HEK293 (cell line): ENCODE measurements around the gene AFG1L.

Experiments
- CTCF ChIP-seq: fragments of 450-650 bp; formaldehyde crosslinking; IDR thresholded peaks from 2 replicates; pipeline ENCODE4 v1.5.1; 2016; ENCODE audit warnings: missing biosample characterization, missing genetic modification characterization
- PRDM4 ChIP-seq: fragments of 450-650 bp; formaldehyde crosslinking; IDR thresholded peaks from 2 replicates; pipeline ENCODE4 v1.5.1; 2017; ENCODE audit warnings: missing biosample characterization, missing genetic modification characterization
- YY1 ChIP-seq: fragments of 450-650 bp; formaldehyde crosslinking; IDR thresholded peaks from 2 replicates; pipeline ENCODE4 v1.5.1; 2018; ENCODE audit warnings: missing biosample characterization, missing genetic modification characterization
- ZNF114 ChIP-seq: fragments of 450-650 bp; formaldehyde crosslinking; IDR thresholded peaks from 2 replicates; pipeline ENCODE4 v1.5.0; 2017; ENCODE audit warnings: missing biosample characterization, missing genetic modification characterization
- ZNF223 ChIP-seq: fragments of 450-650 bp; formaldehyde crosslinking; IDR thresholded peaks from 2 replicates; pipeline ENCODE4 v1.5.1; 2016; ENCODE audit warnings: missing biosample characterization, missing genetic modification characterization
- ZNF274 ChIP-seq, 2 experiments: fragments of 200-500 bp in 1 of 2; fragments of 450-650 bp in 1 of 2; sonication (Bioruptor generic) in 1 of 2; formaldehyde crosslinking in 1 of 2; IDR thresholded peaks; 2 replicates each; pipeline versions ENCODE4 v1.5.1 to v1.6.1; 2014 to 2016; ENCODE audit warnings: borderline replicate concordance in 1 of 2, inconsistent platforms in 1 of 2, low read length in 1 of 2, missing biosample characterization in 1 of 2, missing genetic modification characterization in 1 of 2
- ZNF837 ChIP-seq: fragments of 450-650 bp; formaldehyde crosslinking; IDR thresholded peaks from 2 replicates; pipeline ENCODE4 v1.5.1; 2016; ENCODE audit warnings: missing biosample characterization, missing genetic modification characterization
- ZXDB ChIP-seq: fragments of 450-650 bp; formaldehyde crosslinking; IDR thresholded peaks from 2 replicates; pipeline ENCODE4 v1.5.1; 2016; ENCODE audit warnings: missing biosample characterization, missing genetic modification characterization

DNA sequence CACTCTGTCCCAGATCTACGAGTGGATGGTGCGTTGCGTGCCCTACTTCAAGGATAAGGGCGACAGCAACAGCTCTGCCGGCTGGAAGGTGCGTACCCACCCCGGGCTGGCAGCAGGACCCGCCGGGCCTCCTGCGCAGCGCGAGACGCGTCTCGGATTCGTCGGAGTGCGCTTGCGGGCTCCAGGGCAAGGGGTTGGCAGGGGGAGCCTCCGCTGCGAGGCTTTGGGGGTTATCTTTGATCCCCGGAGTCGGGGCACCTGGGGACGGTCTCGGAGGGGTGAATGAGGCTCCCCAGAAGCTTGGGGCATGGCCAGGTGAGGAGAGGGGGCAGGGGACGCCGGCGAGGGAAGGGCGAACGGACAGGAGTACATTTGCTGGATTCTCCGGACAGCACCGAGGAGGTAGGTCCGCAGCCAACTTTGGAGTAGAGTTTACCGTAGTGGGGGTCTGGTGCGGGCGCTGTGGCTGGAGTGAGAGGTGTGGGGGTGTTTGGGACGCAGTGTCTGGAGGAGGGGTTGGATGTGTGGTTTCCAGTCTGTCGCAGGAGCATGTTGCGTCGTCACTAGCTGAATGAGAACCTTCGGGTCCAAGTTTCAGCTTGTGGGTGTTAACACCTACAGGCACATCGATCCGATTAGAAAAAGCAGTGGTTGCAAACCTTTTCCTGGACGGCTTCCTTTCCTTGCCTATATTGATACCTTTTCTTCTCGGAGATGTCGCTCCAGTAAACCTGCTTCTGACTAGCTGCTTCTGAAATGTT is 267.1 kb downstream of the AFG1L start:
- TF ChIP-seq ZNF274 (IDR thresholded peaks at IDR 0.05; ENCODE audit: low read length) = no peak
- no peak for TF ChIP-seq ZNF274 (tag by site-specific recombination; IDR thresholded peaks at IDR 0.05; ENCODE audit: borderline replicate concordance)
- TF ChIP-seq YY1 = no peak
- no peak for TF ChIP-seq CTCF (tag by site-specific recombination)
- TF ChIP-seq ZNF837 (tag by site-specific recombination) = no peak
- no peak for TF ChIP-seq PRDM4 (tag by site-specific recombination)
- TF ChIP-seq ZXDB (tag by site-specific recombination) = no peak
- no peak for TF ChIP-seq ZNF114 (tag by site-specific recombination)
- 0 out of 2 replicates have a peak, but pooled peaks have one; percentile 22 for TF ChIP-seq ZNF223 (tag by site-specific recombination)
